ENCODE data around the gene SYT6. TPM values are rescaled to one million over a fixed set of nuclear protein-coding genes. Genes with fewer than 3 reads are reported as not detected.

Gene SYT6
- total and polyA plus RNA-seq, 2 of the 13 experiments (the other 11 are each of a cell fraction or from before 2014, with no cell fraction given): not detected

DNA sequence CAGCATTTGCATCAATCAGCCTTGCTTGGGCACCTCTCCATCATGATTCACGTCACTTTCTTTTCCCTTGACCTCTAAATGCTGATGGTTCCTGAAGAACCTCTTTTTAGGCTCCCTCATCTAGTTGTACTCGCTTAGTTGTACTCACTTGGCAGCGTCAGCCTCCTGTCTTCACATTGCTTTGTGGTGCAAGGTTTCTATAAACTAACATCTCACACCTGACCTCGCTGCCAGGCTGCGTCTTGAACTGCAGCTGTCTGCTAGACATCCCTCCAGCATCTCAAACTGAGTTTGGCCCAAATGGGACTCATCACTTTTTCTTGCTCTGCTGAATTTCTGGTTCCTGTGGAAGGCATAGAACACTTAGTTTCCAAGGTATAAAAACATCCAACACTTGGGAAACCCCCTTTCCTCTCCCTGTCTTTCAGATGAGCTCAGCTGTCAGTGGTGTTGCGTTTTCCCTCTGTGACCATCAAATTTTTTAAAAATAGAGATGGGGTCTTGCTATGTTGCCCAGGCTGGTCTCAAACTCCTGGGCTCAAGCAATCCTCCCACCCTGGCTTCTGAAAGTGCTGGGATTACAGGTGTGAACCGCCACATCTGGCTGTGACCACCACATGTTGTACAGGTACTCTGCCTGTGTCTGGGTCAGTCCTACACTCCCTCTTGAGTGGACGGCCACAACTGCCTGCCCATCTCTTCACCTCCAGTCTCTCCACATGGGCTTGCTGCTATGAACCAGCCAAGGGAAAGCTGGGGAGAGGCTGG lies 66.9 kb downstream of the SYT6 start (continued):
- TF ChIP-seq, protein P1, sequence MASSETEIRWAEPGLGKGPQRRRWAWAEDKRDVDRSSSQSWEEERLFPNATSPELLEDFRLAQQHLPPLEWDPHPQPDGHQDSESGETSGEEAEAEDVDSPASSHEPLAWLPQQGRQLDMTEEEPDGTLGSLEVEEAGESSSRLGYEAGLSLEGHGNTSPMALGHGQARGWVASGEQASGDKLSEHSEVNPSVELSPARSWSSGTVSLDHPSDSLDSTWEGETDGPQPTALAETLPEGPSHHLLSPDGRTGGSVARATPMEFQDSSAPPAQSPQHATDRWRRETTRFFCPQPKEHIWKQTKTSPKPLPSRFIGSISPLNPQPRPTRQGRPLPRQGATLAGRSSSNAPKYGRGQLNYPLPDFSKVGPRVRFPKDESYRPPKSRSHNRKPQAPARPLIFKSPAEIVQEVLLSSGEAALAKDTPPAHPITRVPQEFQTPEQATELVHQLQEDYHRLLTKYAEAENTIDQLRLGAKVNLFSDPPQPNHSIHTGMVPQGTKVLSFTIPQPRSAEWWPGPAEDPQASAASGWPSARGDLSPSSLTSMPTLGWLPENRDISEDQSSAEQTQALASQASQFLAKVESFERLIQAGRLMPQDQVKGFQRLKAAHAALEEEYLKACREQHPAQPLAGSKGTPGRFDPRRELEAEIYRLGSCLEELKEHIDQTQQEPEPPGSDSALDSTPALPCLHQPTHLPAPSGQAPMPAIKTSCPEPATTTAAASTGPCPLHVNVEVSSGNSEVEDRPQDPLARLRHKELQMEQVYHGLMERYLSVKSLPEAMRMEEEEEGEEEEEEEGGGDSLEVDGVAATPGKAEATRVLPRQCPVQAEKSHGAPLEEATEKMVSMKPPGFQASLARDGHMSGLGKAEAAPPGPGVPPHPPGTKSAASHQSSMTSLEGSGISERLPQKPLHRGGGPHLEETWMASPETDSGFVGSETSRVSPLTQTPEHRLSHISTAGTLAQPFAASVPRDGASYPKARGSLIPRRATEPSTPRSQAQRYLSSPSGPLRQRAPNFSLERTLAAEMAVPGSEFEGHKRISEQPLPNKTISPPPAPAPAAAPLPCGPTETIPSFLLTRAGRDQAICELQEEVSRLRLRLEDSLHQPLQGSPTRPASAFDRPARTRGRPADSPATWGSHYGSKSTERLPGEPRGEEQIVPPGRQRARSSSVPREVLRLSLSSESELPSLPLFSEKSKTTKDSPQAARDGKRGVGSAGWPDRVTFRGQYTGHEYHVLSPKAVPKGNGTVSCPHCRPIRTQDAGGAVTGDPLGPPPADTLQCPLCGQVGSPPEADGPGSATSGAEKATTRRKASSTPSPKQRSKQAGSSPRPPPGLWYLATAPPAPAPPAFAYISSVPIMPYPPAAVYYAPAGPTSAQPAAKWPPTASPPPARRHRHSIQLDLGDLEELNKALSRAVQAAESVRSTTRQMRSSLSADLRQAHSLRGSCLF (CRISPR knock-in tag; IDR thresholded peaks at IDR 0.05; ENCODE audit: borderline replicate concordance): no peak
- TF ChIP-seq, protein P2, sequence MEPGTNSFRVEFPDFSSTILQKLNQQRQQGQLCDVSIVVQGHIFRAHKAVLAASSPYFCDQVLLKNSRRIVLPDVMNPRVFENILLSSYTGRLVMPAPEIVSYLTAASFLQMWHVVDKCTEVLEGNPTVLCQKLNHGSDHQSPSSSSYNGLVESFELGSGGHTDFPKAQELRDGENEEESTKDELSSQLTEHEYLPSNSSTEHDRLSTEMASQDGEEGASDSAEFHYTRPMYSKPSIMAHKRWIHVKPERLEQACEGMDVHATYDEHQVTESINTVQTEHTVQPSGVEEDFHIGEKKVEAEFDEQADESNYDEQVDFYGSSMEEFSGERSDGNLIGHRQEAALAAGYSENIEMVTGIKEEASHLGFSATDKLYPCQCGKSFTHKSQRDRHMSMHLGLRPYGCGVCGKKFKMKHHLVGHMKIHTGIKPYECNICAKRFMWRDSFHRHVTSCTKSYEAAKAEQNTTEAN (CRISPR knock-in tag; conservative IDR thresholded peaks at IDR 0.05): no peak
- TF ChIP-seq FOSL1 (CRISPR knock-in tag; IDR thresholded peaks at IDR 0.05; ENCODE audit: borderline replicate concordance): no peak
- TF ChIP-seq KMT2A (CRISPR knock-in tag; IDR thresholded peaks at IDR 0.05): no peak
- TF ChIP-seq NFE2L2 (IDR thresholded peaks at IDR 0.05; ENCODE audit: low read length): no peak
- no peak for TF ChIP-seq ZNF720 (CRISPR knock-in tag; IDR thresholded peaks at IDR 0.05)
- TF ChIP-seq, protein P3, sequence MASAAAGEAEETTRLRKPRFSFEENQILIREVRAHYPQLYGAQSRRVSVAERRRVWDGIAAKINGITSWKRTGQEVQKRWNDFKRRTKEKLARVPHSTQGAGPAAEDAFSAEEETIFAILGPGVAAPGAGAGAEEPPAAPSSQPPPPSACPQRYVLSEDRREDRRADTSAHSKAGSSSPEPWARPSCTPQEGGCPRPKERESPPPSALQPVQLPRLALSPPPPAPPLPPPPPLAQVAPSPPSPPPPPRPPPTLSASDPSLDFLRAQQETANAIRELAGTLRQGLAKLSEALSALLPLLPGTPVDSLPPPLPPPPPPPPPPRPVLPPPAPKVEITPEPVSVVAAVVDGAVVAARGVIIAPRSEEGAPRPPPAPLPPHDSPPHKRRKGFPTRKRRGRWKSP (CRISPR knock-in tag; IDR thresholded peaks at IDR 0.05): no peak
- no peak for TF ChIP-seq NCOA5 (CRISPR knock-in tag; IDR thresholded peaks at IDR 0.05)

Measured in HepG2 (cell line).